Activated CD4-positive, alpha-beta T cell treated with anti-CD3 and anti-CD28 coated beads, Interleukin-2, amount 10 ng/mL, durations not matched to agents 24 days and 14 days (primary cell): Measurements from ENCODE around the gene GSE1. TPM values are rescaled to one million over a fixed set of nuclear protein-coding genes. Genes with fewer than 3 reads are reported as not detected.
A peak's percentile ranks its signal among the peaks of the same experiment; 100 is the strongest.

Source experiments
- DNase-seq: peaks from one replicate; pipeline ENCODE4 v3.0.0; 2022
- H3K27ac Mint-ChIP-seq: one replicate; pipeline ENCODE4 v1.8.0; 2022; ENCODE audit warnings: mild to moderate bottlenecking, mixed read lengths
- H3K27me3 Mint-ChIP-seq: one replicate; pipeline ENCODE4 v1.8.0; 2022; ENCODE audit warnings: mixed read lengths
- H3K36me3 Mint-ChIP-seq: one replicate; pipeline ENCODE4 v1.8.0; 2022; ENCODE audit warnings: low read depth, mild to moderate bottlenecking, mixed read lengths
- H3K4me1 Mint-ChIP-seq: one replicate; pipeline ENCODE4 v1.8.0; 2021; ENCODE audit warnings: mixed read lengths
- H3K4me3 Mint-ChIP-seq: one replicate; pipeline ENCODE4 v1.8.0; 2022; ENCODE audit warnings: mild to moderate bottlenecking, moderate library complexity, mixed read lengths
- H3K9me3 Mint-ChIP-seq: one replicate; pipeline ENCODE4 v1.8.0; 2021; ENCODE audit warnings: mixed read lengths
- intact Hi-C: fragments of 100-400 bp; cut with micrococcal nuclease; formaldehyde crosslinking; loops from one replicate; pipeline ENCODE4 v1.15.1; 2023
- total RNA-seq: library from RNA; stranded (reverse); gene quantifications from 2 replicates; pipeline ENCODE4 v1.2.3, GENCODE V29; 2022

GSE1 gene
- total RNA-seq, 1 donor from 2014 or later = 37.5 TPM

DNA sequence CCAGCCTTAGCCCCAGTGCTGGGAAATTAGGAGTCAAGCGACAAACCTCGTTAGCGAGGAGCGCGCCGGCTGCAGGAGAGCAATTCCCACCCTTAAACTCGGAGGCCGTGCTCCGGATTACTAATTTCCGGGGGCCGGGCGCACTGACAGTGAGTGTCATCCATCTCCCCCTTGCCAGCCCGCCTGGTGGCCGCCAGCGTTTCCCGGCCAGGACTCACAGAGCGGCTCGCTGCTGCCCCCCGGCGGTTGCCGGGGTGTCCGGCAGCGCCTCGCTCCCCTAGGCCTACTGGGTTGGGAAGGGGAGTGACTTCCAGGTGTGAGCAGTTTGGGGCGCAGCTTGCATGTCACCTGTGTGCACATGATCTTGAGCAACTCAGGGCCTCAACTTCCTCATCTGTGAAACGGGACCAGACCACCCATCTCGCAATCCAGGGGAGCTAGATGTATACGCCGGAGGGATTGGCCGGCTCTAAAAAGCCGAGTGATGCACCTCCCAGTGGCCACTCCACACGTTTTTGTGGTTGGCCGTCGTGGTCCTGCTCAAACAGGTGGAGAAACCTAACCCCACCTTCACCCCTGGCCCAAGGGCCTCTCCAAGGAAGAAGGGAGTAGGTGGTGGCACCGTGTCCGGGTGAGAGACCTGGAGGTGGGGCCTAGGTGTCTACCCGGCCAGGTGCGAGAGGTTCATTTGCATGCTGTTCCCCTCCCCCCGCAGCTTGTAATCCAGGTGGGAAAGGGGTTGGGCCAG, 2.5 kb upstream of the GSE1 start:
- no peaks in the 10 kb centered on the region for H3K9me3 Mint-ChIP-seq
- H3K36me3 Mint-ChIP-seq = no peaks in the 10 kb centered on the region
- peaks cover 1% of the 10 kb centered on the region for H3K27me3 Mint-ChIP-seq
- H3K27ac Mint-ChIP-seq = peak overlapping the region; percentile 66
- H3K4me1 Mint-ChIP-seq = peaks cover 22% of the 10 kb centered on the region
- H3K4me3 Mint-ChIP-seq = peak overlapping the region; percentile 78
- intact Hi-C loops = loop anchor here (1.0 to 5.0 kb wide), 5 partner anchors 56 to 583 kb away; partner anchors contain the start of genes GINS2 and KIAA0513
- peak; percentile 95 for DNase-seq

DNA sequence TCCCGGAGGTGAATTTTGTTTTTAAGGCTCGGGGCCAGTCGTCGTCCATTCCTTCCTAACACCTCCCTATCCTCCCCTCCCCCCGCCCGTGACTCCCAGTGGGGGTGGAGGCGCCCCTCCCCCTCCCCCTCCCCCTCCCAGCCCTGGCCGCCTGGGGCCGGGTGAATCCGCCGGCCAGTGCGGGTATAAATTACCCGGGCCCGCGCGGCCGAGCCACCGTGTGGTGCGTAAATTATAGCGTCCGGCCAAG, 2.0 kb upstream of the GSE1 start:
- Mint-ChIP-seq H3K27ac (no peak overlapping the region), H3K27me3 (peaks cover 1% of the 10 kb centered on the region), H3K9me3 (no peaks in the 10 kb centered on the region), H3K36me3 (no peaks in the 10 kb centered on the region), H3K4me3 (peak overlapping the region; percentile 78), H3K4me1 (peaks cover 26% of the 10 kb centered on the region)
- DNase-seq = no peak
- intact Hi-C loops = loop anchor here (2.0 to 5.0 kb wide), 3 partner anchors 78 to 584 kb away; partner anchors contain the start of genes GINS2 and KIAA0513

GRCh38 chr16:85611444-85612190, 1.5 kb upstream of the GSE1 start:
- DNase-seq = peak; percentile 77
- intact Hi-C loops = loop anchor here (2.0 to 5.0 kb wide), 4 partner anchors 77 to 584 kb away; partner anchors contain the start of genes GINS2 and KIAA0513
- H3K4me3 Mint-ChIP-seq = peak overlapping the region; percentile 79
- peak overlapping the region; percentile 60 for H3K27ac Mint-ChIP-seq
- peaks cover 29% of the 10 kb centered on the region for H3K4me1 Mint-ChIP-seq
- no peaks in the 10 kb centered on the region for H3K9me3 Mint-ChIP-seq
- H3K36me3 Mint-ChIP-seq = no peaks in the 10 kb centered on the region
- H3K27me3 Mint-ChIP-seq = peaks cover 2% of the 10 kb centered on the region

DNA sequence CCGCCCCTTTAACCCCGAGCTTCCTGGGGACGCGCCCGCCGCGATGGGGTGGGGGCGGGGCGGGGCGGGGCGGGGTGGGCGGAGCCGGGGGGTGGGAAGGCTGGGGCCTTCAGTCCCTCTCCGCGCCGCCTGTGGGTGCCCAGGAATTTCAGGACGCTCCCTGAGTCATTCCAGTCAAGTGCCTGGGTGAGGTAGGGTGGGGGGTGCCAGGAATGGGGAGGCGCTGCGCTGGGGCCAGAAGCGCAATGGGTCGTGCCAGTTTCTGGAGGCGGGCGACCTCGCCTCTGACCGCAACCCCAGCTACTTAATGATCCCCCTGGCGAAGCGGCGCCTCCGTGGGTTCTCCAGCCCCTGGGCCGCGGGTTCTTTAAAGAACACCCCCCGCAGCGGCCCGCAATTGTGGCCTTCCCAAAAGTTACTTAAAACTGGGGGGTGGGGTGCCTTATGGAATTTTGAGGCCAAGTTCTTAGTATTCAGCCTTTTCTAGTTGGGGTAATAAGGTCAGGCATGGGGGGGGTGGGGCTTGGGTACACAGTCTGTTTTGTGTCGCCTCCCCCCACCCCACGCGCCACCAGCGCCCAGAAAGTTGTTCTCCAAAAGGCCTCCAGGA, 826 bp upstream of the GSE1 start:
- Mint-ChIP-seq H3K4me1 (peaks cover 33% of the 10 kb centered on the region), H3K27ac (peak overlapping the region; percentile 56), H3K36me3 (peaks cover 2% of the 10 kb centered on the region), H3K4me3 (peak overlapping the region; percentile 81), H3K9me3 (no peaks in the 10 kb centered on the region), H3K27me3 (peaks cover 7% of the 10 kb centered on the region)
- intact Hi-C loops = loop anchor here (2.0 to 5.0 kb wide), 2 partner anchors 309 to 585 kb away; partner anchors contain the start of gene KIAA0513
- peak; percentile 77 for DNase-seq

DNA sequence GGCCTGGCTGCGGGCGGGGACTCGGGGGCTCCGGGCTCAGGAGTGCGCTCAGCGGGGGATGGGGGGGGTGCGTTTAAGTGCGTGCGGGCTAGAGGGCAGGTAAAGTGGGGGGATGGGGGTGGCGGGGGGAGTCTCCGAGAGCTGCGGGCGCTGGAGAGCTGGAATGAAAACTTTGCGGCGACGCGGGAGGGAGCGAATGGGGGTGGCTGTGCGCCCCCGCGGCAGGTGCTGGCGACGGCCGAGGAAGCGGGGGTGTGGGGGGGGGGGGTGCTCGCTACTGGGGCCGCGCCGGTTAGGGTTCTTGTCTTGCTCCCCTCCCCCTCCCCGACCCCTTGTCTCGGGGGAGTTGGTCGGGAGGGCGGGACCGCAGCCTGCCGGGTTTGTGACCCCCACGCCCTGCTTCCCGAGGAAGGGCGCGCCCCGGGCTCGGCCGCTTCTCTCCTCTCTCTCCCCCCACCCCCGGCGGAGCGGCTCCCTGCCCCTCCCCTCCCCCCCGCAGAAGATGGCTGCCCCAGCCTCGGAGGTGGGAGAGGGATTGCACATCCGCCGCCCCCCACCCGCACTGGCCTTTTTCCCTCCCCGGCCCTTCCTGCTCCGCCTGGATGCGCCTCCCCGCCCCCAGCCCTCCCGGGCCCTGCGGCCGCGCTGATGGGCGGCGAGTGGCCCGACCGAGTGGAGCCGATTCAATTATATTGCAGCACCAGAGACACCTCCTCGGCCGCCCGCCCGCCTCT, 649 bp downstream of the GSE1 start:
- Mint-ChIP-seq H3K27ac (no peak overlapping the region), H3K4me3 (peak overlapping the region; percentile 54), H3K4me1 (peaks cover 35% of the 10 kb centered on the region), H3K36me3 (peaks cover 2% of the 10 kb centered on the region), H3K27me3 (peaks cover 7% of the 10 kb centered on the region), H3K9me3 (no peaks in the 10 kb centered on the region)
- intact Hi-C loops = loop anchor here (2.0 to 5.0 kb wide), 2 partner anchors 311 to 586 kb away; partner anchors contain the start of gene KIAA0513
- peak; percentile 69 for DNase-seq

DNA sequence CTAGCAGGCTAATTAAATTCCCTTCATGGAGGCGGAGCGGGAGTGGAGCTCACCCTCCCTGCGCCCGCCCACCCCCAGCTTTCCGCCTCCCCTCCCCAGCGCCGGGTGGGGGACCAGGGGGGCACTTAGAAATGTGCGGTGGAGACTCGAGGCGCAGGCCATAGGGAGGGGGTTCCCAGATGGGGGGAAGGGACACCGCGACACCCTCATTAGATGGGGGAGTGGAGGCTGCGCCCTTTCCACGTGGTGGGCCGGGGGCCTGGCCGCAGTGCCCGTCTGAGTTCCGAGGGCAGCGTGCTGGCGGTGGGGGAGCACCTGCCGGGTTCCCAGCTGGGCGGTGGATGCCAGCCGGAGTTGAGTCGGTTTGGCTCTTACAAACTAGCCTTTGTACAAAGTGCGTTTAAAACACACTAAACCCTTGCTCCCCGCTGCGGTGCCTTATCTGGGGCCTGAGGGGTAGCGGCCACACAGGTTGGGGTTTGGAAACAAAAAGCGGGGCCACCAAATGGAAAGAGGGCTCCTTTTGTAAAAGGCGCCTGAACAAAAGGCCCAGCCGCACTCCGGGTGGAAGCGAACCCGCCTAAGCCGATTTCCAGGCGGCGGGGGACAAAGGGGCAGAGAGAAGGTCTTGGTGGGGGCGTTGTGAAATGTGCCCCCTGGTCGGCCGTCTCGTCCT, 1.4 kb downstream of the GSE1 start:
- peak; percentile 64 for DNase-seq
- H3K4me1 Mint-ChIP-seq = peaks cover 30% of the 10 kb centered on the region
- H3K27ac Mint-ChIP-seq = no peak overlapping the region

DNA sequence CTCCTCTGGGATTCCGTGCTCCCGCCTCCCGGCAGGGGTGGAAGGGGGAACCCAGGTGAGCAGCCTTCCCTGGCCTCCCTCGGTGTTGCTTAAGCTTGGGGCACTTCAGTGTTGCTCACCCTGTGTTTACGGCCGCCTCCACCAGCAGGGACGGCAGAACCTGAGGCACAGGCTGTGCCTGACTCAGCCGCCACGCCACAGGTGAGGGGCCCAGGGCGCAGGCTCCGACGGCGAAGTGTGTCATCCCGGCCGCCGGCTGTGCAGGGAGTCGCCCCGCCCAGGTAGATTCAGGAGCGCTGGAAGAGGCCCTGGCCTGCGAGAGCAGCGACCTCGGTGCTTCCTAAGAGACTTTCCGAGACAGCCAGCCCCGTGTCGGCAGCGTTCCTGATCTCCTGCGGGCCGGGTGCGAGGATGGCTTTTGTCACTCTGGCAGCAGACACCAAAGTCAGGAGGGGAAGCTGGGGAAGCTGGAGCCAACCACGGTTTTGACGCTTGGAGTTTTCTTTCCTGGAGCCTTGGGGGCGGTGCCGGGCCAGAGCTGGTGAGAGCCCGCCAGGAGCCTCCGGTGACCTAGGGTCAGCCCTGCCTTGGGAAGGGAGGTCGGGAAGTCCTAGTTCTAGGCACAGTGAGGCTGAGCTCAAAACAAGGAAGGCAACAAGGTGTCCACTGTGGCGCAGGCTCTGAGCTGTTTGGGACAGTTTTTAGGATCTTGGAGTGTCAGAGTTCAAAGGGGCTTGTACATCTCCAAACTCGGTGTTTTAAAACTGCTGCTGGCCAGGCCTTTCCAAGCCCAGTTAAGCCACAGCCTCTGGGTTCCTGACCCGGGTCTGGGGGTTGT, 2.1 kb downstream of the GSE1 start:
- peaks cover 7% of the 10 kb centered on the region for H3K27me3 Mint-ChIP-seq
- DNase-seq = peak; percentile 72
- no peaks in the 10 kb centered on the region for H3K9me3 Mint-ChIP-seq
- peak overlapping the region; percentile 54 for H3K4me3 Mint-ChIP-seq
- peaks cover 2% of the 10 kb centered on the region for H3K36me3 Mint-ChIP-seq
- H3K27ac Mint-ChIP-seq = no peak overlapping the region
- intact Hi-C loops = no loop called here
- peaks cover 23% of the 10 kb centered on the region for H3K4me1 Mint-ChIP-seq

More for the DNA sequence above, 1.4 kb downstream of the GSE1 start:
- Mint-ChIP-seq H3K36me3 (peaks cover 2% of the 10 kb centered on the region), H3K4me3 (peak overlapping the region; percentile 51), H3K9me3 (no peaks in the 10 kb centered on the region), H3K27me3 (peaks cover 7% of the 10 kb centered on the region)
- intact Hi-C loops = loop anchor here (5.0 kb wide), 1 partner anchor 587 kb away; the partner anchor contains the start of gene KIAA0513

- no peaks in the 10 kb centered on the region for H3K9me3 Mint-ChIP-seq
- peaks cover 5% of the 10 kb centered on the region for H3K27me3 Mint-ChIP-seq
- H3K36me3 Mint-ChIP-seq = peaks cover 2% of the 10 kb centered on the region
- H3K4me1 Mint-ChIP-seq = peaks cover 21% of the 10 kb centered on the region
- intact Hi-C loops = no loop called here
- peak; percentile 93 for DNase-seq
- H3K27ac Mint-ChIP-seq = no peak overlapping the region
- H3K4me3 Mint-ChIP-seq = peak overlapping the region; percentile 54
Observed at GRCh38 chr16:85615852-85616606, 2.9 kb downstream of the GSE1 start.

- Mint-ChIP-seq H3K4me1 (peaks cover 21% of the 10 kb centered on the region), H3K27ac (peak overlapping the region; percentile 2), H3K9me3 (no peaks in the 10 kb centered on the region), H3K27me3 (peaks cover 5% of the 10 kb centered on the region), H3K36me3 (peaks cover 2% of the 10 kb centered on the region), H3K4me3 (peak overlapping the region; percentile 36)
- intact Hi-C loops = no loop called here
- peak; percentile 72 for DNase-seq
Observed at GRCh38 chr16:85616607-85617321, 3.6 kb downstream of the GSE1 start.

GRCh38 chr16:85617948-85618347, 4.8 kb downstream of the GSE1 start:
- Mint-ChIP-seq H3K4me3 (no peak overlapping the region), H3K9me3 (no peaks in the 10 kb centered on the region), H3K27ac (no peak overlapping the region), H3K36me3 (peaks cover 2% of the 10 kb centered on the region), H3K27me3 (peaks cover 5% of the 10 kb centered on the region), H3K4me1 (peaks cover 21% of the 10 kb centered on the region)
- intact Hi-C loops = no loop called here
- no peak for DNase-seq

GRCh38 chr16:85618521-85618920, 5.4 kb downstream of the GSE1 start:
- peaks cover 21% of the 10 kb centered on the region for H3K4me1 Mint-ChIP-seq
- no peak overlapping the region for H3K4me3 Mint-ChIP-seq
- intact Hi-C loops = no loop called here
- H3K9me3 Mint-ChIP-seq = no peaks in the 10 kb centered on the region
- H3K27me3 Mint-ChIP-seq = peaks cover 5% of the 10 kb centered on the region
- no peak overlapping the region for H3K27ac Mint-ChIP-seq
- H3K36me3 Mint-ChIP-seq = peaks cover 2% of the 10 kb centered on the region
- no peak for DNase-seq
